ENCODE data around the gene HLX. TPM values are rescaled to one million over a fixed set of nuclear protein-coding genes. Genes with fewer than 3 reads are reported as not detected.

The HLX gene
- total RNA-seq, 1 experiment from 2014 or later: 1.8 TPM

- POLR2A ChIA-PET: no interaction called here
These were observed 15.6 kb downstream of the HLX start for GRCh38 chr1:220894924-220895256.

More at GRCh38 chr1:220894924-220895256, 15.6 kb downstream of the HLX start:
- Histone ChIP-seq H3K9me2 (ENCODE audit: insufficient read depth) (no peaks in the 10 kb centered on the region), H3K36me3 (ENCODE audit: control insufficient read depth in 1 of 2, insufficient read depth in 2 of 2, low read length in 2 of 2) (no peaks in the 10 kb centered on the region), H2AFZ (ENCODE audit: low read depth, low read length, poor library complexity, severe bottlenecking) (no peak overlapping the region), H3K4me2 (ENCODE audit: low read length) (no peak overlapping the region), H3K27me3 (ENCODE audit: insufficient read depth, low read length) (no peaks in the 10 kb centered on the region), H4K20me1 (ENCODE audit: insufficient read depth) (no peaks in the 10 kb centered on the region), H3K27ac (ENCODE audit: low read depth, low read length) (no peak overlapping the region), H3K9ac (ENCODE audit: low read length) (no peak overlapping the region), H3K9me3 (ENCODE audit: control insufficient read depth in 1 of 2, insufficient read depth in 1 of 2, low read depth in 1 of 2, low read length in 2 of 2) (no peaks in the 10 kb centered on the region), H3K79me2 (ENCODE audit: insufficient read depth, low read length) (no peaks in the 10 kb centered on the region), H3K4me3 (replicated peaks in 1 of 2; ENCODE audit: low read depth in 1 of 2, low read length in 2 of 2) (no peak overlapping the region), H3K4me1 (ENCODE audit: control insufficient read depth in 1 of 2, insufficient read depth in 2 of 2, low read length in 2 of 2) (no peaks in the 10 kb centered on the region)
- TF ChIP-seq JUND (IDR thresholded peaks at IDR 0.05) (no peak), POLR2A (IDR thresholded peaks at IDR 0.05; ENCODE audit: borderline replicate concordance, extremely low read depth, insufficient read depth, insufficient read length) (no peak), EGR1 (IDR thresholded peaks at IDR 0.05; ENCODE audit: low read depth) (no peak), CBX3 (IDR thresholded peaks at IDR 0.05; ENCODE audit: low read depth) (no peak), TCF7L2 (IDR thresholded peaks at IDR 0.05; ENCODE audit: borderline replicate concordance, extremely low read depth, insufficient read depth, insufficient read length) (no peak), REST (IDR thresholded peaks at IDR 0.05; ENCODE audit: low read depth) (no peak), YY1 (IDR thresholded peaks at IDR 0.05; ENCODE audit: extremely low read depth, insufficient replicate concordance, low read depth, low read length) (no peak), SRF (IDR thresholded peaks at IDR 0.05; ENCODE audit: low read depth) (no peak), FOSL1 (IDR thresholded peaks at IDR 0.05; ENCODE audit: low read depth) (no peak), POLR2AphosphoS5 (IDR thresholded peaks at IDR 0.05; ENCODE audit: low read depth, low read length) (no peak), SP1 (IDR thresholded peaks at IDR 0.05; ENCODE audit: low read depth) (no peak), MAX (IDR thresholded peaks at IDR 0.05) (no peak), ZFX (IDR thresholded peaks at IDR 0.05) (no peak), EZH2 (IDR thresholded peaks at IDR 0.05) (no peak), ATF3 (IDR thresholded peaks at IDR 0.05) (no peak), CEBPB (IDR thresholded peaks at IDR 0.05; ENCODE audit: low read depth) (no peak), CTCF (IDR thresholded peaks at IDR 0.05 in 2 of 3, conservative IDR thresholded peaks at IDR 0.05 in 1 of 3; ENCODE audit: borderline replicate concordance in 1 of 3, insufficient read depth in 1 of 3, low read depth in 2 of 3, low read length in 2 of 3) (no peak)
- intact Hi-C loops (cut with micrococcal nuclease): no loop called here
- DNase-seq (ENCODE audit: low read depth, low spot score) (no peak), ATAC-seq (no peak)
- BruUV-seq (replicated peaks): no TSS peak
- RAD21 ChIA-PET (ENCODE audit: low non-redundant PET in 1 of 2, low total read pairs in 2 of 2, uncharacterized antibody in 2 of 2, unreplicated experiment in 2 of 2): no interaction called here
- CTCF ChIA-PET: no interaction called here

All from HCT116 (cell line).